ENCODE results near the gene GALK1.
"Not testable (repeated sequence)": the region's sequence is repeated elsewhere in the genome, so short reads cannot be mapped to it uniquely, and the experiment has no call there.

The GALK1 gene

DNA sequence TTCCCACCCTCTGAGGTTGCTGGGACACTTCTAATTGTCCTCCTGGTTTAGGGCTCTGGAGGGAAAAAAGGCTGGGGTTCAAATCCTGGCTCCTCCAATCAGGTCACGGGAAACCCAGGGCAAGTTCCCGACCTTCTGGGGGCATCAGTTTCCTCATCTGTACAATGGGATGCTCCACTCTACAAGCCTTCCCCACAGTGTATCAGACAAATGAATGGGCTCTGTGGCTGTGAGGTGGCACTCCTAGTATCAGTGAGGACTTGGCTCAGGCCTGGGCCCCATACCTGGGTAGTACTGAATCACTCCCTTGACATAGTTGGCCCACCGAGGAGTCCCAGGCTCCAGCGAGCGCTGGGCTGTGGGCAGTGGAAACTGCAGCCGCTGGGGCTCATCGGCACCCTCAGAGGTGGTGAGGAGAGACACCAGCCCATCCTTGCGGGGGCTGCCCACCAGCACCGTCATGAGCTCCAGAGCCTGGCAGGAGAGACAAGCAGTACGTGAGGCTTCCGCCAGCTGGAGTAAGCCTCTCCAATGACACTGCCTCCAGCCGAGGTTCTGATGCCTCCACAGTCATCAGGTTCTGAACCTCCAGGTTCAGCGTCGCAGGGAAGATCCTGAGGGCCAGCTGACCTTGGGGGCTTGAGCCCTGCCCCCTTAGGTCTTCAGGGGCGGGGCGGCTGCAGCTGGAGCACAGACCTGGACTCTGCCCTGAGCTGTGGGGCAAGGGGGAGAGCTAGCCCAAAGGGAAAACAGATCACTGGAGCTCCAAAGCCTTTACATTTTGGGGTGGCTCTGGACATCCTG is 1.2 kb downstream of the GALK1 start:
- FAIRE-seq = no peak

GRCh38 chr17:75763269-75763607 is 1.8 kb downstream of the GALK1 start:
- no peak for FAIRE-seq

GRCh38 chr17:75762513-75763268 is 2.3 kb downstream of the GALK1 start:
- FAIRE-seq = no peak

GRCh38 chr17:75759978-75760640 is 4.9 kb downstream of the GALK1 start:
- FAIRE-seq = not testable (repeated sequence)

- FAIRE-seq = no peak
These were observed 5.5 kb downstream of the GALK1 start for GRCh38 chr17:75759457-75759856.

GRCh38 chr17:75758131-75758905 is 6.7 kb downstream of the GALK1 start:
- FAIRE-seq = no peak

DNA sequence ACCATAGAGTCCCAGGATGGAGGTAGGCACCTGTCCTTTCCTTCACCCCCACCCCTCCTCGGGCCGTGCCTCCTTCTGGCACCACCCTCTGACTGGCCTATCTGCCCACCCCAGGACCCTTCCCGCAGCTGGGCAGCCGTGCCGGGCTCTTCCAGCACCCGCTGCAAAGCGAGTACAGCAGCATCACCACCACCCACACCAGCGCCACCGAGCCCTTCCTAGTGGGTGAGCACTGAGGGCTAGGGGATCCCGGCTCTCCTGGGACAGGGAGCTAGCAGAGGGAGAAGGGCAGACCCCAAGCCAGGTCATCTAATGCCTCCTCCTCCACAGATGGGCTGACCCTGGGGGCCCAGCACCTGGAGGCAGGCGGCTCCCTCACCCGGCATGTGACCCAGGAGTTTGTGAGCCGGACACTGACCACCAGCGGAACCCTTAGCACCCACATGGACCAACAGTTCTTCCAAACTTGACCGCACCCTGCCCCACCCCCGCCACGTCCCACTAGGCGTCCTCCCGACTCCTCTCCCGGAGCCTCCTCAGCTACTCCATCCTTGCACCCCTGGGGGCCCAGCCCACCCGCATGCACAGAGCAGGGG is 7.8 kb downstream of the GALK1 start:
- FAIRE-seq = no peak

DNA sequence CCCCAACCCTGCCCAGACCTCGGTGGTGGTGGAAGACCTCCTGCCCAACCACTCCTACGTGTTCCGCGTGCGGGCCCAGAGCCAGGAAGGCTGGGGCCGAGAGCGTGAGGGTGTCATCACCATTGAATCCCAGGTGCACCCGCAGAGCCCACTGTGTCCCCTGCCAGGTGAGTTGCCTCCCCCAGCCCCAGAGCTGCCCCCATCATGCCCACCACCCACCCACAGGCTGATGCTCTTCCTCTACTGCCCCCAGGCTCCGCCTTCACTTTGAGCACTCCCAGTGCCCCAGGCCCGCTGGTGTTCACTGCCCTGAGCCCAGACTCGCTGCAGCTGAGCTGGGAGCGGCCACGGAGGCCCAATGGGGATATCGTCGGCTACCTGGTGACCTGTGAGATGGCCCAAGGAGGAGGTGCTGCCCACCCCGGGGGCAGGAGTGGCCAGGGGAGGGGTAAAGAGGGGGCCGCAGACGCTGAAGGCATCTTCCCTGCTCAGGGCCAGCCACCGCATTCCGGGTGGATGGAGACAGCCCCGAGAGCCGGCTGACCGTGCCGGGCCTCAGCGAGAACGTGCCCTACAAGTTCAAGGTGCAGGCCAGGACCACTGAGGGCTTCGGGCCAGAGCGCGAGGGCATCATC is 8.4 kb downstream of the GALK1 start:
- no peak for FAIRE-seq

GRCh38 chr17:75755990-75756389 is 9.0 kb downstream of the GALK1 start:
- FAIRE-seq = no peak

- FAIRE-seq = no peak
These were observed 9.6 kb downstream of the GALK1 start for GRCh38 chr17:75755205-75755901.

- no peak for FAIRE-seq
These were observed 10.4 kb downstream of the GALK1 start for GRCh38 chr17:75754378-75755204.

DNA sequence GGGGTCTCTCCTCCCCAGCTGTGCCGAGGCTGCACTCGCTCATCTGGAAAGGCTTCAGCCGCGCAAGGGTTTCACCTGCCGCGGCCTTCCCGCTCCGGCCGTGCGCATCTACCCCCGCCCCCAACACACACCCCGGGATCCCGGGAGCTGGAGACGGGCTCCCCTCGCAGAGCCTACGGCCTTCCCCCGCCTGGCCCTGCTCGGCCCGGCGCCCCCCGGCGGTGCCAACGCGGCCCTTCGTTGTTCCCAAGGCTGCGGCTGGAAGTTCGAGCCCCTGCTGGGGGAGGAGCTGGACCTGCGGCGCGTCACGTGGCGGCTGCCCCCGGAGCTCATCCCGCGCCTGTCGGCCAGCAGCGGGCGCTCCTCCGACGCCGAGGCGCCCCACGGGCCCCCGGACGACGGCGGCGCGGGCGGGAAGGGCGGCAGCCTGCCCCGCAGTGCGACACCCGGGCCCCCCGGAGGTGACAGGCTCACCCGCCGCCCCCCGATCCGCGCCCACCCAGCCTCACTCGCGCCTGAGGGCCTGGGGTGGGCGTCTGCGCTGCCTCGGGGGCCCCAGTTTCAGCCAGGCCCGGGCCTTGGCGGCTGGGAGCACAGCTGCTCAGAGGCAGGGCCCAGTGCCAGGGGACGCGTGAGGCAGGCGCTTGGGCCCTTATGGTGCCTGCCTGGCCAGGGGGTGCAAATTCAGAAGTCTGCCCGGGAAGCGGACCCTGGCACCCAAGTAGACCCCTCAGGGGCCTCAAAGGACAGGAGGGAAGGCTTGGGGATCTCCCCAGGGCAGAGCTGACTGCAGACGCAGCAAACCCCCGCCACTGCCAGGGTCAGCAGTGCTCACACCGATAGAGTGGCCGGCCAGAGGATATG is 11.2 kb downstream of the GALK1 start:
- FAIRE-seq = no peak

DNA sequence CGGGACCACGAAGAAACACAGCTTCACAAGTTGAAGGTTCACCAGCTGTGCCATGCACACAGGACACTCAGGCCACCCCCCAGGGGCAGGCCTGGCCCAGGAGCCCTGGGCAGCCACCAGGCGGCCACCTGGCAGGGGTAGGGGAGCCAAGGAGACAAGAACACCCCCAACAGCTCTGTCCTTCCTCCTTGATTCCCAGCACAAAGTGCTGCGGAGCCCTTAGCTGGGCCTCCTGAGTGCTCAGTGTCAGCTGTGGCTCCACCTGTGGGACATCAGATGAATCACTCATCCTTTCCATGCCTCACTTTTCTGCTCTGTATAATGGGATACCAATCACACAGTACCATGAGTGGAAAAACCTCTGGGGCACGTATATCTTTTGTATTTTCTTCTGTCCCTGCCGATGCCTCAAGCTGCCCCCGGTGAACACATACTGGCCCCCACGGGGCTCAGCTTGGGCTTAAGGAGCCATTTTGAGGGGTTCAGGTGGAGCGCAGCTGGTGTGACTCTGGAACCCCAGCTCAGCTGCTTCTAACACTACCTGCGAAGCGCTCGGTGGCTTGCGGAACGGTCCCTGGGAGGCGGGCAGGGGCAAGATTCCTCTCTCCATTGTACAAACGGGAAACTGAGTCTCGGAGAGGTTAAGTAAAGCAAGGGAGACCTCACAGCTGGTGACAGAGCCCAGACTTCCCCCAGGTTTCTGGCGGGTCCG is 12.0 kb downstream of the GALK1 start:
- no peak for FAIRE-seq

- no peak for FAIRE-seq
These were observed 12.6 kb downstream of the GALK1 start for GRCh38 chr17:75752405-75752709.

DNA sequence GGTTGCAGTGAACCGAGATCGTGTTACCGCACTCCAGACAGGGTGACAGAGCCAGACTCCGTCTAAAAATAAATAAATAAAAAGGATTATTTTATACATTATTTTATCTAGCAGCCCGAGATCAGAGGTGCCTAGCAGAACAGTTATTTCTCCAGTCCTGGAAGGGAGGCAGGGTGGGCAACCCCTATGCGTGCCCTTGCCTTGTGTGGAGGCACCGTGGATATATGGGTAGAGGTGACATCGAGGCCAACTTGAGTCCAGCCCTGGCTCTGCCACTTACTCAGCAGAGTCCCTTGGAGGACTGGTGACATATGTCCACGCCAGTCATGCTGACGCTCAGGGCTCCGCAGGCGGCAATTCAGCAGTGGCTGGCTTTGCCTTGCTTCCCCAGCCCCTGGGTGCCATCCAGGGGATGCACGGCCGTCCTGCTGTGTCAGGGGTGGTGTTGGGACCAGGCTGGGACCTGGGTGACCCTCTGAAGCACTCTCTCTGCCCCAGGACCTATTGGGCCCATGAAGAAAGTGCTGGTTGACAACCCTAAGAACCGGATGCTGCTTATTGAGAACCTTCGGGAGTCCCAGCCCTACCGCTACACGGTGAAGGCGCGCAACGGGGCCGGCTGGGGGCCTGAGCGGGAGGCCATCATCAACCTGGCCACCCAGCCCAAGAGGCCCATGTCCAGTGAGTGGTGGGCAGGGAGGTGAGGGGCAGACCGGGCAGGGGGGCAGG is 13.2 kb downstream of the GALK1 start:
- no peak for FAIRE-seq

DNA sequence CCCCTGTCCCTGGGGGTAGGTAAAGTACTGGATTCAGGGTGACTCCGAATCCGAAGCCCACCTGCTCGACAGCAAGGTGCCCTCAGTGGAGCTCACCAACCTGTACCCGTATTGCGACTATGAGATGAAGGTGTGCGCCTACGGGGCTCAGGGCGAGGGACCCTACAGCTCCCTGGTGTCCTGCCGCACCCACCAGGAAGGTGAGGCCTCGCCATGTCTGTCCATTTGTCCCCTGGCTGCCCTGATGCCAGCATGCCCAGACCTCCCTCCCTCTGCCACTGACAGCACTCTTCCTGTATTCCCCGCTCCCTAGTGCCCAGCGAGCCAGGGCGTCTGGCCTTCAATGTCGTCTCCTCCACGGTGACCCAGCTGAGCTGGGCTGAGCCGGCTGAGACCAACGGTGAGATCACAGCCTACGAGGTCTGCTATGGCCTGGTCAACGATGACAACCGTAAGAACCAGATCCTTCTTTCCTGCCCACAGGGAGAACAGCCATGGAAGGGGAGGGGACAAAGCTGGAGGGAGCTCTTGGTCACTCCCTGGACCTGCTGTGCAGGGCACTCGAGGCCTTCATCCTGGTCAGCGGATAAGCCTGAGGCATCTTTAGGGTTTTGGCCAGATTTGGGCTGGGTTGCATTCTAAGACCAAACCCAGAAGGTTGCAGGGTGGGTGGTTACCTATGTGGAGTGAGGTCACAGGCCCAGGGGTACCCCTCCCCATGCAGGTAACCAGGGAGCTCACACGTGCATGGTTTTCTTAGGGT is 14.2 kb downstream of the GALK1 start:
- FAIRE-seq = no peak

GRCh38 chr17:75749545-75750389 is 15.2 kb downstream of the GALK1 start:
- no peak for FAIRE-seq
